ENCODE results near the gene UBALD1. TPM values are rescaled to one million over a fixed set of nuclear protein-coding genes. Genes with fewer than 3 reads are reported as not detected.

Gene UBALD1
- total and polyA plus RNA-seq, 10 donors: 10.0 to 33.6 (median 17.6) TPM

GRCh38 chr16:4624827-4625559 is 10.3 kb upstream of the UBALD1 start:
- Histone ChIP-seq H3K27me3 (replicated peaks in 1 of 7) (no peaks in the 10 kb centered on the region), H3K27ac (peak overlapping the region; percentile 90 to 100 (median 99)), H3K4me3 (peak overlapping the region; percentile 72 to 97 (median 93)), H3K9me3 (no peaks in the 10 kb centered on the region), H3K36me3 (peaks cover 0 to 21% (median 0%) of the 10 kb centered on the region in 6 donors), H3K4me1 (peaks cover 20 to 64% (median 41%) of the 10 kb centered on the region in 6 donors)
- TF ChIP-seq POLR2A (IDR thresholded peaks at IDR 0.05) (peak in 2 of 3 donors; percentile 46 to 85), CTCF (IDR thresholded peaks at IDR 0.05 in 8 of 11, conservative IDR thresholded peaks at IDR 0.05 in 3 of 11) (no peak), POLR2AphosphoS5 (IDR thresholded peaks at IDR 0.05) (peak; percentile 73 to 86 (median 85))
- intact Hi-C loops (cut with DNase I; ENCODE audit: low total_unique reads): loop anchor here (5.0 kb wide), 1 partner anchor 52 kb away; no protein-coding TSS in a partner anchor
- peak; percentile 95 for DNase-seq
- 0 to 2% (median 0%) methylated on average over 11 to 80 of the region's 80 CpGs for whole genome bisulfite sequencing, 5 donors

DNA sequence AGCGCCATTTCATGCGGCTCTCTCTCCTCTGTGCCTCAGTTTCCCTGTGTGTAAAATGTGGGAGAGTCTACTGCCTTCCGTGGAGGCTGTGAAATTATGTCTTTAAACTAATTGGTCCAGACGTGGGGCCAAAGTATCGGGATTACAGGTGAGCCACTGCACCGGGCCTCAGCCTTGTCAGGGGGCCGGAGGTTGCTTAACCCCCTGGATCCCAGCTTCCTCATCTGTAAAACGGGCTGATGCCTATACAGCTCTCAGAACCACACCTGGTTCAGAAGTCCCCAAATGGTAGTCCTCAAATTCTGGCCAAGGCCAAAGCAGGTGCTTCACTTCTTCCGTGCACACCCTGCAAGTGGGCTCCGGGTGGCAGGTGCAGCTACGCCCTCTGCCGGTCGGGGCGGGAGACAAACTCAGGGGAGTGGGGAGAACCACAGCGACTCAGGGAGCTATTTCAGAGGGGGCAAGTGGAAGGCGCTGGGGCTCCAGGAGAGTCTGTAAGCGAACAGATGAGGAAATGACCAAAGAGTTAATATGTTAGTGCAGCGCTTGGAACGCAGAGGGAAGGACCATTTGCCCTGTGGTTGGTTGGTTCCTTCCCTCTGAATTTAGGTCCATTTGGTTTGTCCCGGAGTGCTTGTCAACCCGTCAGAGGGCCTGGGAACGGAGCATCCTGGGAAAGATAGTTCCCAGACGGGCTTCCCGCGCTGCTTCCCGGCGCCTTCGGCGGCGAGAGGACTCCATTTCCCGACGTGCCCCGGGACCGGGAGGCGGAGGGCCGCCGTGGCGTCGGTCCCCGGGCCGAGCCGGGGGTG is 9.5 kb upstream of the UBALD1 start, which contains the start of gene MGRN1:
TSS of gene MGRN1 (plus strand) at position 812 of the 812 bp plus-strand sequence. CDS start 135 bp downstream, outside the sequence.
- intact Hi-C loops (cut with DNase I; ENCODE audit: low total_unique reads): no loop called here
- peak within 1 kb of the TSS; percentile 72 to 97 (median 93) for H3K4me3 ChIP-seq
- H3K27me3 ChIP-seq (replicated peaks in 1 of 7): no peaks in the 10 kb centered on the region
- 8 to 13% (median 10%) methylated on average over 30 to 42 of the region's 42 CpGs for WGBS, 5 donors
- H3K36me3 ChIP-seq: peaks cover 0 to 16% (median 0%) of the 10 kb centered on the region in 6 donors
- peaks cover 20 to 57% (median 39%) of the 10 kb centered on the region in 6 donors for H3K4me1 ChIP-seq
- H3K27ac ChIP-seq: peak within 1 kb of the TSS; percentile 90 to 100 (median 99)
- H3K9me3 ChIP-seq: no peaks in the 10 kb centered on the region
- TF ChIP-seq POLR2AphosphoS5 (IDR thresholded peaks at IDR 0.05) (peak in 2 of 3 donors; percentile 79 to 88), CTCF (IDR thresholded peaks at IDR 0.05 in 8 of 11, conservative IDR thresholded peaks at IDR 0.05 in 3 of 11) (peak; percentile 88 to 97 (median 95)), POLR2A (IDR thresholded peaks at IDR 0.05) (peak in 1 of 3 donors; percentile 7)
- DNase-seq: peak; percentile 98

DNA sequence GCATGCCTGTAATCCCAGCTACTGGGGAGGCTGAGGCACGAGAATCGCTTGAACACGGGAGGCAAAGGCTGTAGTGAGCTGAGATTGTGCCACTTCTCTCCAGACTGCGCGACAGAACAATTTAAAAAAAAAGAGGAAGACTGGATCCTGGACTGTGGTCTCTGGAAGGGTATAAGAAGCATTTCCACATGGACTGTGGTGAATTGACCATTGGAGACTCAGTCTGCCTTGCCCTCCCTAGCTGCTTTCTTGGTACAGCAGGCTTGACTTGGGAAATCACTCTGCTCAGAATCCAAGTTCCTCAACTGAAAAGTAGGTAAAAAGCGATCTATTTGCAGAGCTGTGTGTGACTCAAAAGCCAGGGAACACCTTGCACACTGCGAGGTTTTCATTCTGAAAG is 8.9 kb upstream of the UBALD1 start:
- Histone ChIP-seq H3K4me1 (peaks cover 22 to 57% (median 39%) of the 10 kb centered on the region in 6 donors), H3K27ac (peak overlapping the region; percentile 90 to 100 (median 99)), H3K9me3 (no peaks in the 10 kb centered on the region), H3K27me3 (replicated peaks in 1 of 7) (no peaks in the 10 kb centered on the region), H3K36me3 (peaks cover 0 to 15% (median 0%) of the 10 kb centered on the region in 6 donors), H3K4me3 (peak overlapping the region in 3 of 8 donors; percentile 88 to 97 (median 93))
- intact Hi-C loops (cut with DNase I; ENCODE audit: low total_unique reads): no loop called here
- WGBS, 5 donors: 59 to 84% (median 79%) methylated on average over 7 of the region's 7 CpGs
- DNase-seq: no peak
- TF ChIP-seq CTCF (IDR thresholded peaks at IDR 0.05 in 8 of 11, conservative IDR thresholded peaks at IDR 0.05 in 3 of 11) (no peak), POLR2A (IDR thresholded peaks at IDR 0.05) (no peak), POLR2AphosphoS5 (IDR thresholded peaks at IDR 0.05) (no peak)
